Testis (tissue), 3 donors: Measurements from ENCODE around the gene PCDHB7. TPM values are rescaled to one million over a fixed set of nuclear protein-coding genes. Genes with fewer than 3 reads are reported as not detected.
"Not testable (repeated sequence)": the region's sequence is repeated elsewhere in the genome, so short reads cannot be mapped to it uniquely, and the experiment has no call there.

Source experiments
- DNase-seq: peaks from one replicate; pipeline ENCODE4 v3.0.0-alpha.2; 2019
- H3K27ac ChIP-seq, 2 donors: fragments of 200-600 bp; sonication (generic); one replicate each; pipeline ENCODE4 v1.5.1; 2019
- H3K27me3 ChIP-seq: fragments of 200-600 bp; sonication (generic); one replicate; pipeline ENCODE4 v1.5.1; 2019
- H3K36me3 ChIP-seq: fragments of 200-600 bp; sonication (generic); one replicate; pipeline ENCODE4 v1.5.1; 2017; ENCODE audit warnings: low read depth; ENCODE audit errors: missing control alignments
- H3K4me1 ChIP-seq: fragments of 200-600 bp; sonication (generic); one replicate; pipeline ENCODE4 v1.5.1; 2019
- H3K4me3 ChIP-seq, 2 donors: fragments of 200-600 bp; sonication (generic); one replicate each; pipeline ENCODE4 v1.5.1; 2017 to 2019
- H3K9me3 ChIP-seq: fragments of 200-600 bp; sonication (generic); one replicate; pipeline ENCODE4 v1.5.1; 2017
- CTCF ChIP-seq, 3 experiments: fragments of 450-650 bp in 2 of 3; fragments of 200-600 bp in 1 of 3; sonication (generic) in 1 of 3; IDR thresholded peaks; one replicate each; pipeline ENCODE4 v1.5.1; 2016 to 2019; ENCODE audit warnings: antibody characterized with exemption in 3 of 3, mild to moderate bottlenecking in 2 of 3, moderate library complexity in 1 of 3
- POLR2A ChIP-seq: fragments of 450-650 bp; IDR thresholded peaks from one replicate; pipeline ENCODE4 v1.6.1; 2017; ENCODE audit warnings: antibody characterized with exemption, mild to moderate bottlenecking, moderate library complexity
- WGBS, 2 donors: methylation state at CpG; one replicate each; pipeline ENCODE4 v1.1.5; 2018; 5-methylcytosine and 5-hydroxymethylcytosine counted together
- intact Hi-C: fragments of 100-400 bp; cut with DNase I; formaldehyde crosslinking; loops from one replicate; pipeline ENCODE4 v1.15.1; 2023; ENCODE audit warnings: low total_unique reads
- polyA plus RNA-seq: library from polyadenylated mRNA; stranded (reverse); fragments of 350-450 nt; fragmentation: Illumina TruSeq; extraction: RNeasy Lipid Tissue Mini Kit (QIAGEN cat#74804); gene quantifications from one replicate; pipeline ENCODE4 v1.2.3, GENCODE V29; 2014; ENCODE audit warnings: low read depth, low replicate concordance; ENCODE audit not compliant: insufficient read depth
- total RNA-seq, 2 donors: library from RNA; depleted of rRNA; stranded (reverse); fragments of >200 nt; gene quantifications; one replicate each; pipeline ENCODE4 v1.2.3, GENCODE V29; 2016

The PCDHB7 gene
- total and polyA plus RNA-seq, 3 donors from 2014 or later = 2.6 to 3.4 (median 3.3) TPM

- Histone ChIP-seq H3K36me3 (no peaks in the 10 kb centered on the region), H3K4me3 (peak overlapping the region; percentile 57), H3K27ac (no peak overlapping the region), H3K27me3 (no peaks in the 10 kb centered on the region), H3K4me1 (peaks cover 3% of the 10 kb centered on the region), H3K9me3 (no peaks in the 10 kb centered on the region)
- WGBS, 2 donors = 26 to 41% methylated on average over 19 of the region's 19 CpGs
- TF ChIP-seq CTCF (IDR thresholded peaks at IDR 0.05) (no peak), POLR2A (no peak)
- DNase-seq = no peak
- intact Hi-C loops = no loop called here
Measured at GRCh38 chr5:141135718-141136266, 36.7 kb upstream of the PCDHB7 start.

- H3K27ac ChIP-seq, H3K9me3 ChIP-seq, DNase-seq, H3K36me3 ChIP-seq, intact Hi-C loops, H3K4me1 ChIP-seq, H3K27me3 ChIP-seq: not testable (repeated sequence)
- 39 to 49% methylated on average over 26 to 33 of the region's 34 CpGs for WGBS, 2 donors
- peak overlapping the region in 1 of 2 donors; percentile 57 for H3K4me3 ChIP-seq
Measured at GRCh38 chr5:141137346-141137745, 35.1 kb upstream of the PCDHB7 start.

DNA sequence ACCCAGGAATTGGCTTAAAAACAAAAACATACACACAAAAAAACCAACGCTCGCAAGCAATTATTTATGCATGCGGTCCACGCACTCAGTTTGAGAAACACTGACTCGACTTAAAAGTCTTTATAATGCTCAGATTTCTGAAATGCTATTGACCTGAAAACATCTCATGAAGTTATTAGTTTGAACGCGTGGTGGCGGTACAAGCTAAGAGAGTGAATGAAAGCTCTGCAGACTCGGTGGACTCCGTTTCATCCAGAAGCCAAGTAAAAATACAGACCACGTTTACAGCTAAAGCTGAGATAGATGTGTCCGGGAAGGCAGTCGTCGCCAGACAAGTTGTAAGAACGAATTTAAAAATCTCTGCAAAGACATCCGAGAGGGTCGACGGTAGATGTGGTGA, 22.6 kb upstream of the PCDHB7 start, which contains the start of gene PCDHB6:
TSS of gene PCDHB6 (plus strand) at position 246 of the 400 bp plus-strand sequence. CDS start 201 bp downstream, outside the sequence.
- peak; percentile 74 for DNase-seq
- Histone ChIP-seq H3K27ac (no peak within 1 kb of the TSS), H3K4me1 (no peaks in the 10 kb centered on the region), H3K4me3 (peak within 1 kb of the TSS in 1 of 2 donors; percentile 18), H3K27me3 (no peaks in the 10 kb centered on the region), H3K36me3 (no peaks in the 10 kb centered on the region), H3K9me3 (no peaks in the 10 kb centered on the region)
- WGBS, 2 donors = 9 to 19% methylated on average over 18 of the region's 18 CpGs
- intact Hi-C loops = no loop called here
- TF ChIP-seq CTCF (IDR thresholded peaks at IDR 0.05) = peak; percentile 14 to 30 (median 27)
- TF ChIP-seq POLR2A = no peak

DNA sequence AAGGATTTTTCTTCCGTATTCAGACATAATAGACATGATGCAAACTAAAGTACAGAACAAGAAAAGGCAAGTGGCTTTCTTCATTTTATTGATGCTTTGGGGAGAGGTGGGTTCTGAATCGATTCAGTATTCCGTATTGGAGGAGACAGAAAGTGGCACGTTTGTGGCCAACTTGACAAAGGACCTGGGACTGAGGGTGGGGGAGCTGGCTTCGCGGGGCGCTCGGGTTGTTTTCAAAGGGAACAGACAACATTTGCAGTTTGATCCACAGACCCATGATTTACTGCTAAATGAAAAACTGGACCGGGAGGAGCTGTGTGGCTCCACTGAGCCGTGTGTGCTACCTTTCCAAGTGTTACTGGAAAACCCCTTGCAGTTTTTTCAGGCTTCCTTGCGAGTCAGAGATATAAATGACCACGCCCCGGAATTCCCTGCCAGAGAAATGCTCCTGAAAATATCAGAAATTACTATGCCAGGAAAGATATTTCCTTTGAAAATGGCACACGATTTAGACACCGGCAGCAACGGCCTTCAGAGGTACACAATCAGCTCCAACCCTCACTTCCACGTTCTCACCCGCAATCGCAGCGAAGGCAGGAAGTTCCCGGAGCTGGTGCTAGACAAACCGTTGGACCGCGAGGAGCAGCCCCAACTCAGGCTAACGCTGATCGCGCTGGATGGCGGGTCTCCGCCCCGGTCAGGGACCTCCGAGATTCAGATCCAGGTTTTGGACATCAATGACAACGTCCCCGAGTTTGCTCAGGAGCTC, 22.0 kb upstream of the PCDHB7 start:
- no peak for DNase-seq
- H3K36me3 ChIP-seq = no peaks in the 10 kb centered on the region
- no peaks in the 10 kb centered on the region for H3K9me3 ChIP-seq
- no peaks in the 10 kb centered on the region for H3K4me1 ChIP-seq
- H3K27me3 ChIP-seq = no peaks in the 10 kb centered on the region
- TF ChIP-seq POLR2A = no peak
- no peak overlapping the region for H3K27ac ChIP-seq
- WGBS, 2 donors = 21 to 48% methylated on average over 20 to 33 of the region's 33 CpGs
- H3K4me3 ChIP-seq = peak overlapping the region in 1 of 2 donors; percentile 18
- intact Hi-C loops = no loop called here

GRCh38 chr5:141150993-141151325, 21.5 kb upstream of the PCDHB7 start:
- intact Hi-C loops = no loop called here
- Histone ChIP-seq H3K36me3 (no peaks in the 10 kb centered on the region), H3K27ac (no peak overlapping the region), H3K9me3 (no peaks in the 10 kb centered on the region), H3K4me1 (no peaks in the 10 kb centered on the region), H3K4me3 (peak overlapping the region in 1 of 2 donors; percentile 18), H3K27me3 (no peaks in the 10 kb centered on the region)
- no peak for DNase-seq
- 25 to 62% methylated on average over 13 of the region's 13 CpGs for WGBS, 2 donors
- TF ChIP-seq CTCF (IDR thresholded peaks at IDR 0.05) (no peak), POLR2A (no peak)

DNA sequence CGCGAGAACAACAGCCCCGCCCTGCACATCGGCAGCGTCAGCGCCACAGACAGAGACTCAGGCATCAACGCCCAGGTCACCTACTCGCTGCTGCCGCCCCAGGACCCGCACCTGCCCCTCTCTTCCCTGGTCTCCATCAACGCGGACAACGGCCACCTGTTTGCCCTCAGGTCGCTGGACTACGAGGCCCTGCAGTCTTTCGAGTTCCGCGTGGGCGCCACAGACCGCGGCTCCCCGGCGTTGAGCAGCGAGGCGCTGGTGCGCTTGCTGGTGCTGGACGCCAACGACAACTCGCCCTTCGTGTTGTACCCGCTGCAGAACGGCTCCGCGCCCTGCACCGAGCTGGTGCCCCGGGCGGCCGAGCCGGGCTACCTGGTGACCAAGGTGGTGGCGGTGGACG, 20.8 kb upstream of the PCDHB7 start:
- DNase-seq, H3K9me3 ChIP-seq, H3K36me3 ChIP-seq, intact Hi-C loops, H3K27me3 ChIP-seq, H3K4me1 ChIP-seq, H3K27ac ChIP-seq: not testable (repeated sequence)
- 26 to 53% methylated on average over 3 to 37 of the region's 41 CpGs for WGBS, 2 donors
- H3K4me3 ChIP-seq = peak overlapping the region in 1 of 2 donors; percentile 18

DNA sequence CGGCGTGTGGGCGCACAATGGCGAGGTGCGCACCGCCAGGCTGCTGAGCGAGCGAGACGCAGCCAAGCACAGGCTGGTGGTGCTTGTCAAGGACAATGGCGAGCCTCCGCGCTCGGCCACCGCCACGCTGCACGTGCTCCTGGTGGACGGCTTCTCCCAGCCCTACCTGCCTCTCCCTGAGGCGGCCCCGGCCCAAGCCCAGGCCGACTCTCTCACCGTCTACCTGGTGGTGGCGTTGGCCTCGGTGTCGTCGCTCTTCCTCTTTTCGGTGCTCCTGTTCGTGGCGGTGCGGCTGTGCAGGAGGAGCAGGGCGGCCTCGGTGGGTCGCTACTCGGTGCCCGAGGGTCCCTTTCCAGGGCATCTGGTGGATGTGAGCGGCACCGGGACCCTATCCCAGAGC, 20.3 kb upstream of the PCDHB7 start:
- H3K36me3 ChIP-seq, H3K4me1 ChIP-seq, H3K27me3 ChIP-seq, H3K27ac ChIP-seq, H3K4me3 ChIP-seq, intact Hi-C loops, H3K9me3 ChIP-seq, DNase-seq: not testable (repeated sequence)
- 23 to 36% methylated on average over 8 to 35 of the region's 36 CpGs for WGBS, 2 donors
